Measurements from ENCODE around the gene RAPGEF4.
"Not testable (repeated sequence)": the region's sequence is repeated elsewhere in the genome, so short reads cannot be mapped to it uniquely, and the experiment has no call there.

The RAPGEF4 gene

GRCh38 chr2:172774302-172774701, 38.7 kb downstream of the RAPGEF4 start:
- DNase-seq (ENCODE audit: low spot score), result no peak

- no peak for DNase-seq (ENCODE audit: low spot score)
Measured at GRCh38 chr2:172775319-172775718, 39.7 kb downstream of the RAPGEF4 start.

DNA sequence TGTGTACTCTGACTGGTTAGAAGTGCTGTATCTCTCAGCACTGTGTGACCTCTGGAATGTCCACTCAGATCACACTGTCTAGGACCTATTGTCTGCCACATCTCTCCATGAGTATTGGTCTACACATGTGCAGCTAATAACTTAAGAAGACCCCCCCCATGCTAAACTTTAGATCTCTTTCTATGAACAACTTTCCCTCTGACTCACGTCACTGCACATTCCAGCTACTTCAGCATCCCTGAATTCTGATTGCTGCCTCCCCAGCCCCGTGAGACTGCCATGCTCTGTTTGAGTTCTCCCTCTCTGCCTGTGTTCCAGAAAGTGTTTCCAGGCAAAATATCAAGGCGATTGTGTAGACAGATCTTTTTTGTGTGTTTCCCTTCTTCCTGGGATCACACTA, 41.8 kb downstream of the RAPGEF4 start:
- DNase-seq (ENCODE audit: low spot score), result no peak

DNA sequence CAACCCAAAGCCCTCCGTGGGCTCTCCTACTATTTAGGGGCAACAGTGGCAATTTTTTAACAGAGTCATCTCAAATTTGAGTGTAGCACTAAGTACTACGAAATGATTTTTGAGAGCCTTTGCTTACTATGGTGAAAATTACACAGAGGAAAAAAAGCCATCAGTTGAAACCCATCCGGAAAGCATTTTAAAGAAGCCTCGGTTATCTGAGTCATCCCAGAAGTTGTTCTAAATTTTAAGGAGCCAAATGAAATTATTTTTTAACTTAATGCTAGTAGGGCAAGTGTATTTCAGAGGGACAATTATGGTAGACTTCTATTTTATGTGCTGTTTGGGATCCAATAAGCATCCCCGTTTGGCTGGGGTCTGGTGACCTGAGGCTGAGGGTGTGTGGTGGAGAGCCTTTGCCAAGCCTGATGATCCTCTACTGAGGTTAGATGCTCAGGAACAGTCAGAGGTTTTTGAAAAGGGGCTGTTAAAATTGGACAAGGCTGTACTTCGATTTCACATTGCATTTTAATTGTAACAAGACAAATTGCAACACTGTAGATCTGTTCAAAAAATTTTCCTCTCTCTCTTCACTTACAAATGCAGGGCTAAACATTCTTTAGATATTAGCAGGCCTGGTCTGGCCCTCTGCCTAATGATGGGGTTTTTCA, 47.0 kb downstream of the RAPGEF4 start:
- DNase-seq (ENCODE audit: low spot score), result no peak

DNA sequence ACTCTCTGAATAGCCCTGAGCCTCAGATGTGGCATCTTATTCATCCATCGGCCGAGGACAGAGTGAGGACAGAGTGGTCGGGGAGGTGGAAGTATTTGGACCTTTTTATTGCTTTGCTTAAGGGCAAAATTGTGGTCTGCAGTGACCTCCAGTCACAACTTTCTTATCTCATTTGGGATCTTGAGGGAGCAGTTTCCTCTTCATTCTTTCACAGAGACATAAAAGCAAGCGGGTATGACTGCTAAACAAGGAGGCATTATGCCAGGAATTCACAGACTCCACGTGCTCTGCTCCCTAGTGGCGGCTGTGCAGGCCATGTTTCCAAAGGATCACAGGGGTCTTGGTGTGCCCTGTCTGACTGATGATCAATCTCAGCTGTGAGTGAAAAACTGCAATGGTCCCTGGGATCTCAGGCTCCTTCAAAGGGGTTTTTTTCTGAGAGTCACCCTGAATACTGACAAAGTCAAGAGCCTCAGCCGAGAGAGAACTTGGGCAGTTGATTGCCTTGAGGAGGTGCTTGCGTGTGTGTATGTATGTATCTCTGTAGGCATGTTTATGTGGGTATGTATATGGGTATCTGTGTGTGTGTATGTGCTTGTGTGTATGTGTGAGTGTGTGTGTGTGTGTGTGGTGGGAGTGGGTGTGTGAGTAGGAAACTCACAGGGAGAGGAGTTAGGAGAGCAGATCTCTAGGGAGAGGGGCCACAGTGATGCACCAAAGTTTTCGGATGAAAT, 47.7 kb downstream of the RAPGEF4 start:
- no peak for DNase-seq (ENCODE audit: low spot score)

GRCh38 chr2:172788871-172789270, 53.2 kb downstream of the RAPGEF4 start:
- no peak for DNase-seq (ENCODE audit: low spot score)

GRCh38 chr2:172790404-172790803, 54.8 kb downstream of the RAPGEF4 start:
- no peak for DNase-seq (ENCODE audit: low spot score)

GRCh38 chr2:172791953-172792352, 56.3 kb downstream of the RAPGEF4 start:
- no peak for DNase-seq (ENCODE audit: low spot score)

DNA sequence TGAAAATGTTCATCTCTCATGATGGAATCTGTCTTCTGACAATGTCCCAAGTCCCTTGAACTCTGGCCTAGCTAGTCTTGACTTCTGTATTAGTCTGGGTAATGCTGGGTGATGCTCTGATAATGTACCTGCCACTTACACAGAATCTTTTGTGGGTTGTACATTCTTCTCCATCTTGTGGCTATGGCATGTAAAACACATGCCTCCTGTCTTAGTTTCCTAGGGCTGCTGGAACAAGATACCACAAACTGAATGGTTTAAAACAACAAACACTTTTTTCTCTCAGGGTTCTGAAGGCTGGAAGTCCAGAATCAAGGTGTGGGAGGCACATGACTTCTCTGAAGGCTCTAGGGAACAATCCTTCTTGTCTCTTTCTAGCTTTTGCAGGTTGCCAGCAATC, 57.1 kb downstream of the RAPGEF4 start:
- DNase-seq (ENCODE audit: low spot score), result no peak

DNA sequence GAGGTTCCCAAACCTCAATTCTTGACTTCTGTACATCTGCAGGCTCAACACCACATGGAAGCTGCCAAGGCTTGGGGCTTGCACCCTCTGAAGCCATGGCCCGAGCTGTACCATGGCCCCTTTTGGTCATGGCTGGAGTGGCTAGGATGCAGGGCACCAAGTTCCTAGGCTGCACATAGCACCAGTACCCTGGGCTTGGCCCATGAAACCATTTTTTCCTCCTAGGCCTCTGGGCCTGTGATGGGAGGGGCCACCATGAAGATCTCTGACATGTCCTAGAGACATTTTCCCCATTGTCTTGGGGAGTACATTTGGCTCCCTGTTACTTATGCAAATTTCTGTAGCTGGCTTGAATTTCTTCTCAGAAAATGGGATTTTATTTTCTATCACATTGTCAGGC, 67.7 kb downstream of the RAPGEF4 start:
- DNase-seq (ENCODE audit: low spot score), result not testable (repeated sequence)

DNA sequence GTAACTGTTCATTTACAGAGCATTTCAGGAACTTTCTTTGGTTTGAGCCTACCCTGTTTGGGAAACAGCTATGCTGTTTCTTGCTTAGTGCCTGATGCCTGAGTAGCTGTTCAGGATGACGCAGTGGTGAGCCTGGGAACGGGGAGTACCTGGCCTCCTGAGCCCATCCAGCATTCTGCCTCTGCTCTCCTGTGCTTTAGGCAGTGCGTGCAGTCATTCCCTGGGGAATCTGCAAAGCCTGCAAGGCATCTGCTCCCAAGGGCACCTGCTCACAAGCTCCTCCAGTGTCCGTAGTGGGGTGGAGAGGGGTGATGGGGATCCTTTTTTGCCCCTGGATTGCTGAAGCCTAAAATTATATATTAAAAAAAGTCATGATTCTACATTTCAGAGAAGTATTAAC, 68.8 kb downstream of the RAPGEF4 start:
- no peak for DNase-seq (ENCODE audit: low spot score)

DNA sequence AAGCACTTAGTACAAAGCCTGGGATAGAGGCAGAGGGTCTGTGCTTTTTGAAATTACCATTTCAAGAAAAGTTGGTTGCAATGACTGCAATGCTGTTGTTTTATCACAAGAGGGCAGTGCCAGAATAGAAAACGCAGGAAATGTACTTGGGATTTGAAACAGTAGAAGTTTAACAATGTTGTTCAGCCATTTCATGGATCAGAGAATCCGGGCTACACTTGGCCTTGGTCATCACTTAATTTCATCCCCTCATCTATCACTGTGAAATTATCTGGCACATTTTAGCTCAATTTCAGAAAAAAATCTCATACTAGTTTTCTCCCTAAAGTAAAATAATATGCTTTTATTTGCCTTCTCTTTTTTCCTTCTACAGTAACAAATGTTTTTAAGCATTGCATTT, 70.8 kb downstream of the RAPGEF4 start:
- peak; percentile 26 for DNase-seq (ENCODE audit: low spot score)

DNA sequence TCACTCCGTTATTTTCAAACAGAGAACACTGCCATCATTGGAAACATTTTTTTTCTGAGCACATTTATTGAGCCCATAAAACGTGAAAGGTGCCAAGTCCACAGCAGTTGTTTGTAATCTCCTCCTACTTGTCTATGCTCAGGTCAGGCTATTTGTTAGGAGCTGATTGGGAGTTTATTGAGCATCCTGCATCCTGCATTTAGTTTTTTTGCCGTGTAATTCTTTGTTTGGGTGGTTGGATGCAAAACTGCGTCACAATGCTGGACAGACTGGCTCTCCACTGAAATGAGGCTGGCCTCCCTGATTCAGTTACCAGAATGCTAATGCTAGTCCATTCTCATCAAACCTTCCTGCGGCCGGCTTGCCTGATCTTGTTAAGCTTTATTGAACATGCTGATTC, 71.4 kb downstream of the RAPGEF4 start:
- no peak for DNase-seq (ENCODE audit: low spot score)

DNA sequence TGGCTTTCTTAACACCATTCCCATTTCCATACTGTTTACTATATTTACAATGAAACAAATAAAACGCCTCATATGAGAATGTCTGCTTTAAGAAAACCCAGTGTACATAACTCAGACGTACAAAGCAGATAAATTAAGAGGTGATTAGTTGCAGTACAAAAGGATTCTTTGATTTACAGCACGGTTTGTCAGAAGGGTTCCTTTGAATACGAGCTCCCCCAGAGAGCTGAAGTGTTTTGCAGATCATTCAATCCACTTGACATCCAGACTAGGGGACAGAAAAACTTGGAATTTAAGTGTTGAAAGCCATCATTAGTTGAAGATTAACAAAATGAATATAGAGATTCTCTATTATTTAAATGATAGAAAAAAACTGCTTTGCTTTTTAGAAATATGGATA, 72.5 kb downstream of the RAPGEF4 start:
- no peak for DNase-seq (ENCODE audit: low spot score)

GRCh38 chr2:172811027-172811426, 75.4 kb downstream of the RAPGEF4 start:
- DNase-seq (ENCODE audit: low spot score), result no peak

- DNase-seq (ENCODE audit: low spot score), result no peak
Measured at GRCh38 chr2:172812158-172812744, 76.6 kb downstream of the RAPGEF4 start.

- no peak for DNase-seq (ENCODE audit: low spot score)
Measured at GRCh38 chr2:172813314-172813888, 77.8 kb downstream of the RAPGEF4 start.

GRCh38 chr2:172817411-172817810, 81.8 kb downstream of the RAPGEF4 start:
- DNase-seq (ENCODE audit: low spot score), result no peak

GRCh38 chr2:172819943-172820342, 84.3 kb downstream of the RAPGEF4 start:
- no peak for DNase-seq (ENCODE audit: low spot score)

- DNase-seq (ENCODE audit: low spot score), result no peak
Measured at GRCh38 chr2:172821370-172822338, 86.0 kb downstream of the RAPGEF4 start.

GRCh38 chr2:172822585-172822984, 86.9 kb downstream of the RAPGEF4 start:
- DNase-seq (ENCODE audit: low spot score), result no peak
